HEK293T (cell line): ENCODE data around the gene LINGO1.

Experiments used
- ARNT ChIP-seq: fragments of 450-650 bp; IDR thresholded peaks from 2 replicates; pipeline ENCODE4 v1.6.1; 2017; ENCODE audit warnings: mild to moderate bottlenecking
- BHLHE40 ChIP-seq: fragments of 450-650 bp; IDR thresholded peaks from 2 replicates; pipeline ENCODE4 v1.6.1; 2016; ENCODE audit warnings: mild to moderate bottlenecking, moderate library complexity, borderline replicate concordance
- ELF4 ChIP-seq: fragments of 450-650 bp; IDR thresholded peaks from 2 replicates; pipeline ENCODE4 v1.6.1; 2017; ENCODE audit warnings: antibody characterized with exemption
- NFRKB ChIP-seq: fragments of 450-650 bp; IDR thresholded peaks from 2 replicates; pipeline ENCODE4 v1.6.1; 2016; ENCODE audit warnings: mild to moderate bottlenecking, moderate library complexity
- SP1 ChIP-seq: fragments of 450-650 bp; IDR thresholded peaks from 2 replicates; pipeline ENCODE4 v1.6.1; 2017
- TARDBP ChIP-seq: fragments of 450-650 bp; IDR thresholded peaks from 2 replicates; pipeline ENCODE4 v1.6.1; 2016

DNA sequence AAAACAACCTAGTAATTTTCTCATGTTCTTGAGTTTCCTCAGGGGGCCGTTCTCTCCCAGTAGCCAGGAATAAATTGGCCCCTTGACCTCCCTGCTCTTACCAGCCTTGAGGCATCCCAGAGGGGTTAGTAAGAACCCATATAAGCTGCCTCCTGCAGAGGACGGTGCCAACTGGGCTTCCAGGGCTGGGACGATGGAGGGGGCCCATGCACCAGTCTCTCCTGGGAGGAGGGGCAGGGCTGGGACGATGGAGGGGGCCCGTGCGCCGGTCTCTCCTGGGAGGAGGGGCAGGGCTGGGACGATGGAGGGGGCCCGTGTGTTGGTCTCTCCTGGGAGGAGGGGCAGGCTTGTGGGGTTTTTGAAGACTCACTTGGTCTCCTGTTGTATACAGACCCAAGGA is 22.0 kb downstream of the LINGO1 start:
- TF ChIP-seq BHLHE40 (no peak), NFRKB (no peak), ELF4 (no peak), ARNT (no peak), TARDBP (no peak), SP1 (no peak)
